Natural killer cell (primary cell): ENCODE measurements around the gene METRN. TPM values are rescaled to one million over a fixed set of nuclear protein-coding genes. Genes with fewer than 3 reads are reported as not detected.

Experiments
- ATAC-seq, 3 donors: fragments of 150-1000 bp in 2 of 3; fragments of 200-7000 bp in 1 of 3; cut with Tn5 transposase; 1 replicate in 1 of 3; 2 replicates in 2 of 3; pipeline ENCODE4 v1.10.0; 2021; ENCODE audit warnings: mild to moderate bottlenecking in 2 of 3, moderate library complexity in 2 of 3
- DNase-seq, 2 donors: peaks; one replicate each; pipeline versions ENCODE4 v3.0.0 to v3.0.0-alpha.2; 2013 to 2021; ENCODE audit warnings: mixed read lengths in 1 of 2
- H3K27ac ChIP-seq: one replicate; pipeline ENCODE4 v1.5.1; 2013; ENCODE audit warnings: mild to moderate bottlenecking, low read length
- H3K27me3 ChIP-seq: one replicate; pipeline ENCODE4 v1.6.1; 2013; ENCODE audit warnings: low read length; ENCODE audit not compliant: control insufficient read depth, insufficient read depth
- H3K36me3 ChIP-seq: one replicate; pipeline ENCODE4 v1.6.1; 2013; ENCODE audit warnings: low read length; ENCODE audit not compliant: control insufficient read depth, insufficient read depth
- H3K4me1 ChIP-seq: one replicate; pipeline ENCODE4 v1.6.1; 2013; ENCODE audit warnings: low read length; ENCODE audit not compliant: control insufficient read depth, insufficient read depth
- H3K4me3 ChIP-seq: one replicate; pipeline ENCODE4 v1.5.1; 2013; ENCODE audit warnings: low read length
- H3K9me3 ChIP-seq: one replicate; pipeline ENCODE4 v1.6.1; 2013; ENCODE audit warnings: low read length; ENCODE audit not compliant: control insufficient read depth, insufficient read depth
- H3K27ac Mint-ChIP-seq, 2 donors: one replicate each; pipeline ENCODE4 v1.8.0; 2022; ENCODE audit warnings: mild to moderate bottlenecking in 2 of 2, mixed read lengths in 2 of 2, moderate library complexity in 1 of 2
- H3K27me3 Mint-ChIP-seq, 2 donors: one replicate each; pipeline ENCODE4 v1.8.0; 2022; ENCODE audit warnings: low read depth in 2 of 2, mixed read lengths in 2 of 2
- H3K36me3 Mint-ChIP-seq: one replicate; pipeline ENCODE4 v1.8.0; 2022; ENCODE audit warnings: mixed read lengths
- H3K4me1 Mint-ChIP-seq, 2 donors: one replicate each; pipeline ENCODE4 v1.8.0; 2022; ENCODE audit warnings: mixed read lengths in 2 of 2
- H3K4me3 Mint-ChIP-seq: one replicate; pipeline ENCODE4 v1.8.0; 2022; ENCODE audit warnings: mild to moderate bottlenecking, moderate library complexity, mixed read lengths
- H3K9me3 Mint-ChIP-seq, 2 donors: one replicate each; pipeline ENCODE4 v1.8.0; 2022; ENCODE audit warnings: mixed read lengths in 2 of 2
- CTCF ChIP-seq: fragments of 200-600 bp; IDR thresholded peaks from one replicate; pipeline ENCODE4 v1.8.0; 2022; ENCODE audit warnings: antibody characterized with exemption
- WGBS: methylation state at CpG from one replicate; pipeline ENCODE4 v1.1.7; 2013; ENCODE audit warnings: missing lambda C conversion rate; ENCODE audit not compliant: insufficient coverage; 5-methylcytosine and 5-hydroxymethylcytosine counted together
- intact Hi-C: fragments of 100-400 bp; cut with micrococcal nuclease; formaldehyde crosslinking; loops from one replicate; pipeline ENCODE4 v1.14.2; 2022
- total RNA-seq, 4 donors: library from RNA; stranded (reverse); fragments of 120-200 nt in 1 of 4; gene quantifications; one replicate each; pipeline versions ENCODE4 v1.2.3 to v1.2.4, GENCODE V29; 2013 to 2022

Gene METRN
- total RNA-seq, 3 donors from 2014 or later (not counting 1 experiment from before 2014, with no cell fraction given): 11.8 to 16.6 (median 14.3) TPM

GRCh38 chr16:702341-702740 is 12.6 kb upstream of the METRN start:
- ATAC-seq (no peak), DNase-seq (no peak)
- no peak overlapping the region for H3K27ac ChIP-seq
- Mint-ChIP-seq H3K36me3 (no peaks in the 10 kb centered on the region), H3K4me1 (no peaks in the 10 kb centered on the region), H3K9me3 (no peaks in the 10 kb centered on the region), H3K4me3 (no peak overlapping the region), H3K27ac (no peak overlapping the region), H3K27me3 (peaks cover 11 to 19% of the 10 kb centered on the region in 2 donors)
- H3K27me3 ChIP-seq: peaks cover 47% of the 10 kb centered on the region
- intact Hi-C loops: no loop called here
- peaks cover 26% of the 10 kb centered on the region for H3K4me1 ChIP-seq
- no peak for TF ChIP-seq CTCF
- H3K36me3 ChIP-seq: no peaks in the 10 kb centered on the region
- 89% methylated on average over 19 of the region's 19 CpGs for WGBS
- no peak overlapping the region for H3K4me3 ChIP-seq
- H3K9me3 ChIP-seq: peaks cover 3% of the 10 kb centered on the region

- 81% methylated on average over 12 of the region's 12 CpGs for WGBS
- H3K36me3 Mint-ChIP-seq: no peaks in the 10 kb centered on the region
- H3K9me3 Mint-ChIP-seq: no peaks in the 10 kb centered on the region
- TF ChIP-seq CTCF: no peak
- Histone ChIP-seq H3K4me1 (peaks cover 26% of the 10 kb centered on the region), H3K9me3 (peaks cover 3% of the 10 kb centered on the region), H3K36me3 (no peaks in the 10 kb centered on the region), H3K27me3 (peaks cover 50% of the 10 kb centered on the region), H3K4me3 (no peak overlapping the region), H3K27ac (no peak overlapping the region)
- H3K4me3 Mint-ChIP-seq: no peak overlapping the region
- H3K27ac Mint-ChIP-seq: no peak overlapping the region
- H3K27me3 Mint-ChIP-seq: peaks cover 18 to 26% of the 10 kb centered on the region in 2 donors
- H3K4me1 Mint-ChIP-seq: no peaks in the 10 kb centered on the region
- DNase-seq: no peak
- intact Hi-C loops: no loop called here
- ATAC-seq: no peak
Observed at GRCh38 chr16:703406-703805, 11.5 kb upstream of the METRN start.

- Histone ChIP-seq H3K36me3 (no peaks in the 10 kb centered on the region), H3K27me3 (peaks cover 54% of the 10 kb centered on the region), H3K9me3 (peaks cover 3% of the 10 kb centered on the region), H3K27ac (no peak overlapping the region), H3K4me3 (no peak overlapping the region), H3K4me1 (peaks cover 24% of the 10 kb centered on the region)
- H3K4me1 Mint-ChIP-seq: no peaks in the 10 kb centered on the region
- peaks cover 19 to 27% of the 10 kb centered on the region in 2 donors for H3K27me3 Mint-ChIP-seq
- no peaks in the 10 kb centered on the region for H3K36me3 Mint-ChIP-seq
- WGBS: 61% methylated on average over 7 of the region's 7 CpGs
- DNase-seq (no peak), ATAC-seq (no peak)
- TF ChIP-seq CTCF: no peak
- no peak overlapping the region for H3K4me3 Mint-ChIP-seq
- H3K27ac Mint-ChIP-seq: no peak overlapping the region
- intact Hi-C loops: no loop called here
- H3K9me3 Mint-ChIP-seq: no peaks in the 10 kb centered on the region
Observed at GRCh38 chr16:704047-704446, 10.9 kb upstream of the METRN start.
